MCF 10A (cell line): Measurements from ENCODE around the gene ARRDC1. TPM values are rescaled to one million over a fixed set of nuclear protein-coding genes. Genes with fewer than 3 reads are reported as not detected.

Experiments
- BruUV-seq: library from RNA; stranded (reverse); fragments of 400-500 nt; replicated peaks from 2 replicates; lab custom pipeline; 2021; lab: Mats Ljungman, UMichigan
- CTCF ChIA-PET: fragments of 300-600 bp; sonication (Branson Sonifier 250); formaldehyde crosslinking; extraction: SDS; loops from one replicate; lab custom pipeline; 2021; ENCODE audit warnings: antibody characterized with exemption, inconsistent platforms; lab: Yijun Ruan, JAX
- POLR2A ChIA-PET: fragments of 300-600, 350-650 bp; sonication (Branson Sonifier 250); formaldehyde crosslinking; extraction: SDS; loops from one replicate; lab custom pipeline; 2020; ENCODE audit warnings: antibody characterized with exemption, inconsistent platforms; lab: Yijun Ruan, JAX
- DNase-seq: peaks from one replicate; pipeline ENCODE4 v3.0.0-alpha.2; 2018; ENCODE audit not compliant: unreplicated experiment
- H3K27ac Mint-ChIP-seq: one replicate; pipeline ENCODE4 v1.8.0; 2022; ENCODE audit warnings: mild to moderate bottlenecking, low read depth, mixed read lengths; ENCODE audit not compliant: unreplicated experiment
- H3K27me3 Mint-ChIP-seq: one replicate; pipeline ENCODE4 v1.8.0; 2022; ENCODE audit warnings: mixed read lengths; ENCODE audit not compliant: insufficient read depth, unreplicated experiment
- H3K36me3 Mint-ChIP-seq: one replicate; pipeline ENCODE4 v1.8.0; 2022; ENCODE audit warnings: mild to moderate bottlenecking, moderate library complexity, mixed read lengths; ENCODE audit not compliant: insufficient read depth, unreplicated experiment
- H3K4me1 Mint-ChIP-seq: one replicate; pipeline ENCODE4 v1.8.0; 2022; ENCODE audit warnings: mixed read lengths; ENCODE audit not compliant: insufficient read depth, unreplicated experiment
- H3K4me3 Mint-ChIP-seq: one replicate; pipeline ENCODE4 v1.8.0; 2022; ENCODE audit warnings: mild to moderate bottlenecking, moderate library complexity, mixed read lengths; ENCODE audit not compliant: unreplicated experiment
- H3K9me3 Mint-ChIP-seq: one replicate; pipeline ENCODE4 v1.8.0; 2022; ENCODE audit warnings: mixed read lengths; ENCODE audit not compliant: unreplicated experiment
- CTCF ChIP-seq: fragments of 200-600 bp; IDR thresholded peaks from one replicate; pipeline ENCODE4 v1.8.0; 2022; ENCODE audit warnings: antibody characterized with exemption, mild to moderate bottlenecking; ENCODE audit not compliant: unreplicated experiment
- intact Hi-C: fragments of 100-400 bp; cut with micrococcal nuclease; formaldehyde crosslinking; loops from 2 replicates; pipeline ENCODE4 v1.14.1; 2022
- total RNA-seq: library from RNA; stranded (reverse); gene quantifications from 2 replicates; pipeline ENCODE4 v1.2.3, GENCODE V29; 2022

The ARRDC1 gene
- total RNA-seq, 1 experiment from 2014 or later, result 125 TPM

GRCh38 chr9:137640862-137641261 lies 35.4 kb downstream of the ARRDC1 start:
- Mint-ChIP-seq H3K27ac (no peak overlapping the region), H3K27me3 (no peaks in the 10 kb centered on the region), H3K36me3 (peaks cover 29% of the 10 kb centered on the region), H3K9me3 (no peaks in the 10 kb centered on the region), H3K4me3 (no peak overlapping the region), H3K4me1 (peaks cover 8% of the 10 kb centered on the region)
- POLR2A ChIA-PET, result interaction anchor here (0.6 kb wide), 1 partner anchor 14 kb away, joined by 3 read pairs; no protein-coding TSS in a partner anchor
- no peak for TF ChIP-seq CTCF
- no TSS peak for BruUV-seq
- no peak for DNase-seq
- intact Hi-C loops, result no loop called here
- CTCF ChIA-PET, result no interaction called here

GRCh38 chr9:137642118-137642601 lies 36.7 kb downstream of the ARRDC1 start:
- ChIA-PET CTCF (interaction anchor here (0.7 to 1.0 kb wide), 2 partner anchors 10 to 69 kb away, joined by 3 read pairs; no protein-coding TSS in a partner anchor), POLR2A (interaction anchor here (0.9 kb wide), 1 partner anchor 9 kb away, joined by 3 read pairs; no protein-coding TSS in a partner anchor)
- Mint-ChIP-seq H3K4me1 (peaks cover 8% of the 10 kb centered on the region), H3K4me3 (no peak overlapping the region), H3K36me3 (peaks cover 33% of the 10 kb centered on the region), H3K9me3 (no peaks in the 10 kb centered on the region), H3K27ac (no peak overlapping the region), H3K27me3 (no peaks in the 10 kb centered on the region)
- no TSS peak for BruUV-seq
- no peak for DNase-seq
- intact Hi-C loops, result no loop called here
- no peak for TF ChIP-seq CTCF

- no peak overlapping the region for H3K4me3 Mint-ChIP-seq
- TF ChIP-seq CTCF, result no peak
- no peaks in the 10 kb centered on the region for H3K27me3 Mint-ChIP-seq
- H3K9me3 Mint-ChIP-seq, result no peaks in the 10 kb centered on the region
- ChIA-PET CTCF (interaction anchor here (0.7 kb wide), 2 partner anchors 68 to 530 kb away, joined by 3 read pairs; no protein-coding TSS in a partner anchor), POLR2A (no interaction called here)
- H3K36me3 Mint-ChIP-seq, result peaks cover 39% of the 10 kb centered on the region
- DNase-seq, result no peak
- intact Hi-C loops, result no loop called here
- H3K4me1 Mint-ChIP-seq, result peaks cover 8% of the 10 kb centered on the region
- no TSS peak for BruUV-seq
- no peak overlapping the region for H3K27ac Mint-ChIP-seq
Observed at GRCh38 chr9:137642892-137643291, 37.4 kb downstream of the ARRDC1 start.

- H3K4me3 Mint-ChIP-seq, result no peak overlapping the region
- H3K27ac Mint-ChIP-seq, result no peak overlapping the region
- DNase-seq, result no peak
- intact Hi-C loops, result no loop called here
- TF ChIP-seq CTCF, result no peak
- ChIA-PET CTCF (interaction anchor here (0.6 kb wide), 1 partner anchor 62 kb away, joined by 3 read pairs; no protein-coding TSS in a partner anchor), POLR2A (no interaction called here)
- H3K36me3 Mint-ChIP-seq, result peaks cover 41% of the 10 kb centered on the region
- no peaks in the 10 kb centered on the region for H3K9me3 Mint-ChIP-seq
- H3K27me3 Mint-ChIP-seq, result no peaks in the 10 kb centered on the region
- no TSS peak for BruUV-seq
- H3K4me1 Mint-ChIP-seq, result peaks cover 8% of the 10 kb centered on the region
Observed at GRCh38 chr9:137643921-137644320, 38.4 kb downstream of the ARRDC1 start.
